Activated naive CD8-positive, alpha-beta T cell treated with anti-CD3 and anti-CD28 coated beads, Interleukin-2, amount 10 ng/mL, durations not matched to agents 7 days and 5 days (primary cell): ENCODE data around the gene LRBA. TPM values are rescaled to one million over a fixed set of nuclear protein-coding genes. Genes with fewer than 3 reads are reported as not detected.
A peak's percentile ranks its signal among the peaks of the same experiment; 100 is the strongest.

ENCODE experiments used
- ATAC-seq: fragments of 150-1000 bp; cut with Tn5 transposase; one replicate; pipeline ENCODE4 v1.10.0; 2021; ENCODE audit warnings: low read depth, moderate library complexity
- POLR2A ChIA-PET: fragments of 350-600 bp; sonication (Branson Sonifier 250); formaldehyde crosslinking; loops from one replicate; lab custom pipeline; 2021; ENCODE audit warnings: antibody characterized with exemption; lab: Charles Lee
- DNase-seq: peaks from one replicate; pipeline ENCODE4 v3.0.0; 2021
- H3K27ac Mint-ChIP-seq: one replicate; pipeline ENCODE4 v1.8.0; 2022; ENCODE audit warnings: mild to moderate bottlenecking, mixed read lengths
- H3K27me3 Mint-ChIP-seq: one replicate; pipeline ENCODE4 v1.8.0; 2022; ENCODE audit warnings: mild to moderate bottlenecking, moderate library complexity, mixed read lengths
- H3K36me3 Mint-ChIP-seq: one replicate; pipeline ENCODE4 v1.8.0; 2021; ENCODE audit warnings: mild to moderate bottlenecking, mixed read lengths
- H3K4me1 Mint-ChIP-seq: one replicate; pipeline ENCODE4 v1.8.0; 2021; ENCODE audit warnings: mixed read lengths
- H3K4me3 Mint-ChIP-seq: one replicate; pipeline ENCODE4 v1.8.0; 2022; ENCODE audit warnings: mild to moderate bottlenecking, moderate library complexity, mixed read lengths
- H3K9me3 Mint-ChIP-seq: one replicate; pipeline ENCODE4 v1.8.0; 2021; ENCODE audit warnings: mixed read lengths
- total RNA-seq, 2 experiments: library from RNA; stranded (reverse); gene quantifications; one replicate each; pipeline ENCODE4 v1.2.3, GENCODE V29; 2021

Gene LRBA
- total RNA-seq, 2 experiments from 2014 or later: 47.9 to 50.6 TPM

GRCh38 chr4:150647008-150647407, 368.1 kb downstream of the LRBA start:
- H3K4me3 Mint-ChIP-seq: no peak overlapping the region
- DNase-seq (no peak), ATAC-seq (no peak)
- H3K27me3 Mint-ChIP-seq: no peaks in the 10 kb centered on the region
- no peaks in the 10 kb centered on the region for H3K9me3 Mint-ChIP-seq
- no peak overlapping the region for H3K27ac Mint-ChIP-seq
- POLR2A ChIA-PET: no interaction called here
- peaks cover 2% of the 10 kb centered on the region for H3K36me3 Mint-ChIP-seq
- no peaks in the 10 kb centered on the region for H3K4me1 Mint-ChIP-seq

- Mint-ChIP-seq H3K27me3 (no peaks in the 10 kb centered on the region), H3K4me1 (no peaks in the 10 kb centered on the region), H3K4me3 (no peak overlapping the region), H3K9me3 (peaks cover 3% of the 10 kb centered on the region), H3K36me3 (peaks cover 2% of the 10 kb centered on the region), H3K27ac (no peak overlapping the region)
- POLR2A ChIA-PET: no interaction called here
- ATAC-seq (no peak), DNase-seq (no peak)
Measured at GRCh38 chr4:150641612-150642011, 373.5 kb downstream of the LRBA start.

GRCh38 chr4:150632639-150633038, 382.4 kb downstream of the LRBA start:
- POLR2A ChIA-PET: no interaction called here
- Mint-ChIP-seq H3K27ac (no peak overlapping the region), H3K4me3 (no peak overlapping the region)

GRCh38 chr4:150628073-150628472, 387.0 kb downstream of the LRBA start:
- no peak overlapping the region for H3K27ac Mint-ChIP-seq

More at GRCh38 chr4:150632639-150633038, 382.4 kb downstream of the LRBA start:
- ATAC-seq: no peak
- Mint-ChIP-seq H3K27me3 (no peaks in the 10 kb centered on the region), H3K9me3 (peaks cover 16% of the 10 kb centered on the region), H3K4me1 (peaks cover 2% of the 10 kb centered on the region), H3K36me3 (peaks cover 23% of the 10 kb centered on the region)
- no peak for DNase-seq

GRCh38 chr4:150625033-150625432, 390.1 kb downstream of the LRBA start:
- Mint-ChIP-seq H3K4me1 (no peaks in the 10 kb centered on the region), H3K27ac (no peak overlapping the region), H3K27me3 (no peaks in the 10 kb centered on the region), H3K9me3 (no peaks in the 10 kb centered on the region), H3K4me3 (no peak overlapping the region), H3K36me3 (peaks cover 10% of the 10 kb centered on the region)
- DNase-seq (no peak), ATAC-seq (no peak)
- POLR2A ChIA-PET: no interaction called here

More at GRCh38 chr4:150628073-150628472, 387.0 kb downstream of the LRBA start:
- peaks cover 12% of the 10 kb centered on the region for H3K36me3 Mint-ChIP-seq
- H3K4me1 Mint-ChIP-seq: peaks cover 2% of the 10 kb centered on the region
- no peak overlapping the region for H3K4me3 Mint-ChIP-seq
- H3K27me3 Mint-ChIP-seq: no peaks in the 10 kb centered on the region
- no peak for DNase-seq
- ATAC-seq: no peak
- POLR2A ChIA-PET: no interaction called here
- H3K9me3 Mint-ChIP-seq: peaks cover 7% of the 10 kb centered on the region

GRCh38 chr4:150624055-150624454, 391.0 kb downstream of the LRBA start:
- Mint-ChIP-seq H3K36me3 (peaks cover 8% of the 10 kb centered on the region), H3K4me3 (no peak overlapping the region), H3K9me3 (no peaks in the 10 kb centered on the region), H3K27ac (no peak overlapping the region), H3K27me3 (no peaks in the 10 kb centered on the region), H3K4me1 (no peaks in the 10 kb centered on the region)
- POLR2A ChIA-PET: no interaction called here
- ATAC-seq (no peak), DNase-seq (no peak)

- ATAC-seq: no peak
- H3K27ac Mint-ChIP-seq: no peak overlapping the region
- H3K9me3 Mint-ChIP-seq: no peaks in the 10 kb centered on the region
- no peak for DNase-seq
- peaks cover 11% of the 10 kb centered on the region for H3K36me3 Mint-ChIP-seq
- POLR2A ChIA-PET: no interaction called here
- H3K27me3 Mint-ChIP-seq: no peaks in the 10 kb centered on the region
- no peaks in the 10 kb centered on the region for H3K4me1 Mint-ChIP-seq
- peak overlapping the region; percentile 6 for H3K4me3 Mint-ChIP-seq
Measured at GRCh38 chr4:150619042-150619441, 396.0 kb downstream of the LRBA start.

GRCh38 chr4:150609131-150609530, 406.0 kb downstream of the LRBA start:
- H3K27ac Mint-ChIP-seq: no peak overlapping the region
- peaks cover 8% of the 10 kb centered on the region for H3K36me3 Mint-ChIP-seq
- H3K27me3 Mint-ChIP-seq: no peaks in the 10 kb centered on the region
- ATAC-seq: no peak
- no peak overlapping the region for H3K4me3 Mint-ChIP-seq
- POLR2A ChIA-PET: no interaction called here
- H3K9me3 Mint-ChIP-seq: no peaks in the 10 kb centered on the region
- H3K4me1 Mint-ChIP-seq: no peaks in the 10 kb centered on the region
- no peak for DNase-seq

- POLR2A ChIA-PET: no interaction called here
- no peak overlapping the region for H3K27ac Mint-ChIP-seq
Measured at GRCh38 chr4:150600812-150601445, 414.2 kb downstream of the LRBA start.

GRCh38 chr4:150599547-150599946, 415.5 kb downstream of the LRBA start:
- no peaks in the 10 kb centered on the region for H3K4me1 Mint-ChIP-seq
- no peak for DNase-seq
- H3K27me3 Mint-ChIP-seq: no peaks in the 10 kb centered on the region
- H3K36me3 Mint-ChIP-seq: peaks cover 8% of the 10 kb centered on the region
- no peak overlapping the region for H3K27ac Mint-ChIP-seq
- H3K4me3 Mint-ChIP-seq: no peak overlapping the region
- ATAC-seq: no peak
- POLR2A ChIA-PET: no interaction called here
- no peaks in the 10 kb centered on the region for H3K9me3 Mint-ChIP-seq

More at GRCh38 chr4:150600812-150601445, 414.2 kb downstream of the LRBA start:
- Mint-ChIP-seq H3K27me3 (no peaks in the 10 kb centered on the region), H3K9me3 (no peaks in the 10 kb centered on the region), H3K4me1 (no peaks in the 10 kb centered on the region), H3K4me3 (no peak overlapping the region), H3K36me3 (peaks cover 8% of the 10 kb centered on the region)
- no peak for DNase-seq
- ATAC-seq: no peak

GRCh38 chr4:150598909-150599308, 416.2 kb downstream of the LRBA start:
- H3K27me3 Mint-ChIP-seq: no peaks in the 10 kb centered on the region
- H3K27ac Mint-ChIP-seq: no peak overlapping the region
- DNase-seq: no peak
- ATAC-seq: no peak
- H3K4me3 Mint-ChIP-seq: no peak overlapping the region
- POLR2A ChIA-PET: no interaction called here
- H3K9me3 Mint-ChIP-seq: no peaks in the 10 kb centered on the region
- peaks cover 7% of the 10 kb centered on the region for H3K36me3 Mint-ChIP-seq
- no peaks in the 10 kb centered on the region for H3K4me1 Mint-ChIP-seq

GRCh38 chr4:150593996-150594395, 421.1 kb downstream of the LRBA start:
- Mint-ChIP-seq H3K36me3 (peaks cover 5% of the 10 kb centered on the region), H3K4me3 (no peak overlapping the region), H3K27ac (no peak overlapping the region), H3K27me3 (no peaks in the 10 kb centered on the region), H3K4me1 (no peaks in the 10 kb centered on the region), H3K9me3 (no peaks in the 10 kb centered on the region)
- no peak for ATAC-seq
- POLR2A ChIA-PET: no interaction called here
- DNase-seq: no peak

GRCh38 chr4:150591904-150592303, 423.2 kb downstream of the LRBA start:
- H3K9me3 Mint-ChIP-seq: no peaks in the 10 kb centered on the region
- H3K4me1 Mint-ChIP-seq: no peaks in the 10 kb centered on the region
- no peak overlapping the region for H3K27ac Mint-ChIP-seq
- ATAC-seq: no peak
- POLR2A ChIA-PET: interaction anchor here (0.6 kb wide), 1 partner anchor 222 kb away, joined by 3 read pairs; no protein-coding TSS in a partner anchor
- peaks cover 1% of the 10 kb centered on the region for H3K36me3 Mint-ChIP-seq
- DNase-seq: no peak
- H3K4me3 Mint-ChIP-seq: no peak overlapping the region
- H3K27me3 Mint-ChIP-seq: no peaks in the 10 kb centered on the region

GRCh38 chr4:150591406-150591805, 423.7 kb downstream of the LRBA start:
- POLR2A ChIA-PET: interaction anchor here (0.6 kb wide), 1 partner anchor 222 kb away, joined by 3 read pairs; no protein-coding TSS in a partner anchor
- H3K4me1 Mint-ChIP-seq: no peaks in the 10 kb centered on the region
- ATAC-seq (no peak), DNase-seq (no peak)
- H3K9me3 Mint-ChIP-seq: no peaks in the 10 kb centered on the region
- peaks cover 1% of the 10 kb centered on the region for H3K36me3 Mint-ChIP-seq
- no peak overlapping the region for H3K27ac Mint-ChIP-seq
- no peaks in the 10 kb centered on the region for H3K27me3 Mint-ChIP-seq
- no peak overlapping the region for H3K4me3 Mint-ChIP-seq
